GM12874 (cell line): Measurements from ENCODE around the gene MGAT5B.

Source experiments
- CTCF ChIP-seq: IDR thresholded peaks from 2 replicates; pipeline ENCODE4 v1.5.1; 2011; ENCODE audit warnings: low read depth, mild to moderate bottlenecking, control low read depth, low read length, moderate library complexity; ENCODE audit not compliant: insufficient read depth

MGAT5B gene

GRCh38 chr17:76948301-76948700 is 80.1 kb downstream of the MGAT5B start:
- TF ChIP-seq CTCF = no peak

GRCh38 chr17:76948726-76949342 is 80.6 kb downstream of the MGAT5B start:
- TF ChIP-seq CTCF = no peak

GRCh38 chr17:76949913-76950695 is 81.9 kb downstream of the MGAT5B start:
- TF ChIP-seq CTCF = no peak

GRCh38 chr17:76951375-76951905 is 83.2 kb downstream of the MGAT5B start:
- no peak for TF ChIP-seq CTCF

DNA sequence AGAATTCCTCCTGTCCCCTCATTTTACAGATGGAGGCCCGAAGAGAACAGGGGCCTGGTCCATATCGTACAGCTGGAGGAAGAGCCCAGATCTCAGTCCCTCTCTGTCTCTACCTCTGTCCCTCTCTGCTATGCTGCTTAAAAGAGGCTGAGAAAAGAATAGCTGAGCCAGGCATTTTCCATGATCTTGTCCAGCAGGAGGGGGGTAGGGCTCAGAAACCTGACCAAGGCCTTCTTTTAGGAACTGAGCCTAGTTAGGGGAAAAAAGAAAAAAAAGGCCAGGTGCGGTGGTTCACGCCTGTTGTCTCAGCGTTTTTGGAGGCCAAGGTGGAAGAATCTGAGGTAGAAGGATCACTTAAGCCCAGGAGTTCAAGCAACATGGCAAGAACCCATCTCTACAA is 84.2 kb downstream of the MGAT5B start:
- no peak for TF ChIP-seq CTCF

DNA sequence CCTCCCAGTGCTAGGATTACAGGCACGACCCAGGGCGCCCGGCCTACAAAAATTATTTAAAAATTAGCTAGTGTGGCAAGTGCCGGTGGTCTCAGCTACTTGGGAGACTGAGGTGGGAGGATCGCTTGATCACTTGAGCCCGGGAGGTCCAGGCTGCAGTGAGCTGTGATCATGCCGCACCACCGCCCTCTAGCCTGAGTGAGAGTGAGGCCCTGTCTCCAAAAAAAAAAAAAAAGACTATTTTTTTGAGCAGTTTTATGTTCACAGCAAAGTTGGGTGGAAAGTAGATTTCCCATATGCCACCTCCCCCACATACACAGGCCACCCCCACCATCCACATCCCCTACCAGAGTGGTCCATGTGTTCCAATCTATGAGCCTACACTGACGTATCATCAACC is 84.9 kb downstream of the MGAT5B start:
- TF ChIP-seq CTCF = no peak

DNA sequence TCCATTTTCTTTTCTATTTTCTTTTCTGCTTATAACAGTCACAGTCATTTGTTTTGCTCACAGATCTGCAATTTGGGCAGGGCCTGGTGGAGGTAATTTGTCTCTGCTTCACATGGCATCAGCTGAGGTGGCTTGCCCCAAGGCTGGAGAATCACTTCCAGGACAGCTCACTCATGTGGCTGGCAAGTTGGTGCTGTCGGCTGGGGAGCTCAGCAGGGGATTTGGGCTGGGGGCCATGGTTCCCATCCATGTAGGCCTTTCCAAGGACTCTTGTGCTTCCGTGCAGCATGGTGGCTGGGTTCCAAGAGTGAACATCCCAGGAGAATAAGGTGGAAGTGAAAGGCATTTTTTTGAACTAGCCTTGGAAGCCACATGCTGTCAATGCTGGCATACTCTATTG is 85.7 kb downstream of the MGAT5B start:
- no peak for TF ChIP-seq CTCF
